DOHH2 (cell line): ENCODE results near the gene ZMYM2.

Experiments
- H3F3A ChIP-seq: fragments of 200-600 bp; sonication (generic), shearing (Covaris generic); 2 replicates; pipeline ENCODE4 v1.6.0; 2016; ENCODE audit warnings: antibody characterized with exemption, mild to moderate bottlenecking; ENCODE audit not compliant: control insufficient read depth, insufficient read depth
- H3K27ac ChIP-seq: fragments of 200-600 bp; sonication (generic); 2 replicates; pipeline ENCODE4 v1.5.1; 2014; ENCODE audit warnings: low read depth, mild to moderate bottlenecking, low read length, moderate library complexity
- H3K27me3 ChIP-seq: fragments of 200-600 bp; sonication (generic); 2 replicates; pipeline ENCODE4 v1.6.1; 2014; ENCODE audit warnings: mild to moderate bottlenecking, low read length, mixed read lengths; ENCODE audit not compliant: control insufficient read depth
- H3K36me3 ChIP-seq: fragments of 200-600 bp; sonication (generic); 2 replicates; pipeline ENCODE4 v1.6.1; 2014; ENCODE audit warnings: mild to moderate bottlenecking, low read length, moderate library complexity, mixed read lengths; ENCODE audit not compliant: control insufficient read depth
- H3K4me1 ChIP-seq: fragments of 200-600 bp; sonication (generic); 2 replicates; pipeline ENCODE4 v1.6.1; 2014; ENCODE audit warnings: mild to moderate bottlenecking, low read length, mixed read lengths; ENCODE audit not compliant: control insufficient read depth
- H3K4me2 ChIP-seq: fragments of 200-600 bp; sonication (generic); 2 replicates; pipeline ENCODE4 v1.6.0; 2014; ENCODE audit warnings: mild to moderate bottlenecking, low read length, moderate library complexity
- H3K4me3 ChIP-seq: fragments of 200-600 bp; sonication (generic); 2 replicates; pipeline ENCODE4 v1.5.1; 2014; ENCODE audit warnings: mild to moderate bottlenecking, low read length, mixed read lengths
- H3K79me2 ChIP-seq: fragments of 200-600 bp; sonication (generic); 2 replicates; pipeline ENCODE4 v1.6.1; 2014; ENCODE audit warnings: mild to moderate bottlenecking, low read length, mixed read lengths; ENCODE audit not compliant: control insufficient read depth
- H3K9me2 ChIP-seq: fragments of 200-600 bp; sonication (generic); replicated peaks from 2 replicates; pipeline ENCODE4 v1.6.1; 2014; ENCODE audit warnings: mild to moderate bottlenecking, low read length, mixed read lengths; ENCODE audit not compliant: control insufficient read depth
- H3K9me3 ChIP-seq: fragments of 200-600 bp; sonication (generic); 2 replicates; pipeline ENCODE4 v1.6.1; 2014; ENCODE audit warnings: antibody characterized with exemption, low read length, mixed read lengths; ENCODE audit not compliant: control insufficient read depth, insufficient read depth
- H4K20me1 ChIP-seq: fragments of 200-600 bp; sonication (generic); 2 replicates; pipeline ENCODE4 v1.6.0; 2014; ENCODE audit warnings: low read depth, mild to moderate bottlenecking, antibody characterized with exemption, low read length, moderate library complexity; ENCODE audit not compliant: control insufficient read depth, insufficient read depth
- EZH2phosphoT487 ChIP-seq: fragments of 200-600 bp; sonication (generic); IDR thresholded peaks from 2 replicates; pipeline ENCODE4 v1.6.1; 2017; ENCODE audit warnings: borderline replicate concordance, mild to moderate bottlenecking, antibody characterized with exemption, low read length, moderate library complexity, mixed read lengths
- TF ChIP-seq, protein P1 (sequence below): fragments of 200-600 bp; sonication (generic); IDR thresholded peaks from one replicate; pipeline ENCODE4 v1.5.1; 2014; ENCODE audit warnings: antibody characterized with exemption, mild to moderate bottlenecking, low read depth, low read length; ENCODE audit not compliant: poor library complexity, severe bottlenecking

Gene ZMYM2

DNA sequence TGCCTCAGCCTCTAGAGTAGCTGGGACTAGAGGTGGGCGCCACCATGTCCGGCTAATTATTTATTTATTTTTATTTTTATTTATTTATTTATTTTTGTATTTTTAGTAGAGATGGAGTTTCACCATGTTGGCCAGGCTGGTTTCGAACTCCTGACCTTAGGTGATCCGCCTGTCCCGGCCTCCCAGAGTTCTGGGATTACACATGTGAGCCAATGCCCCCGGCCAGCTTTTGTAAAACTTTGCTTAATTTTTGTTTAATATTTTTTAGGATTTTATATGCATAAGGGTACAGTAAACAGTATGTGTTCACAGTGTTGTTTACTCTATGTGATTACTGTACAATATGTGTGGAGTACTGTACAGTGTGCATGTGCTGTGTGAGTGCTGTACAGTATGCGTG, 98.7 kb downstream of the ZMYM2 start:
- Histone ChIP-seq H3K36me3 (peaks cover 59% of the 10 kb centered on the region), H3F3A (no peaks in the 10 kb centered on the region), H3K79me2 (no peaks in the 10 kb centered on the region), H4K20me1 (no peaks in the 10 kb centered on the region), H3K4me1 (no peaks in the 10 kb centered on the region), H3K4me2 (no peak overlapping the region), H3K4me3 (no peak overlapping the region), H3K9me2 (no peaks in the 10 kb centered on the region), H3K9me3 (no peaks in the 10 kb centered on the region), H3K27me3 (no peaks in the 10 kb centered on the region), H3K27ac (no peak overlapping the region)
- TF ChIP-seq, protein P1, sequence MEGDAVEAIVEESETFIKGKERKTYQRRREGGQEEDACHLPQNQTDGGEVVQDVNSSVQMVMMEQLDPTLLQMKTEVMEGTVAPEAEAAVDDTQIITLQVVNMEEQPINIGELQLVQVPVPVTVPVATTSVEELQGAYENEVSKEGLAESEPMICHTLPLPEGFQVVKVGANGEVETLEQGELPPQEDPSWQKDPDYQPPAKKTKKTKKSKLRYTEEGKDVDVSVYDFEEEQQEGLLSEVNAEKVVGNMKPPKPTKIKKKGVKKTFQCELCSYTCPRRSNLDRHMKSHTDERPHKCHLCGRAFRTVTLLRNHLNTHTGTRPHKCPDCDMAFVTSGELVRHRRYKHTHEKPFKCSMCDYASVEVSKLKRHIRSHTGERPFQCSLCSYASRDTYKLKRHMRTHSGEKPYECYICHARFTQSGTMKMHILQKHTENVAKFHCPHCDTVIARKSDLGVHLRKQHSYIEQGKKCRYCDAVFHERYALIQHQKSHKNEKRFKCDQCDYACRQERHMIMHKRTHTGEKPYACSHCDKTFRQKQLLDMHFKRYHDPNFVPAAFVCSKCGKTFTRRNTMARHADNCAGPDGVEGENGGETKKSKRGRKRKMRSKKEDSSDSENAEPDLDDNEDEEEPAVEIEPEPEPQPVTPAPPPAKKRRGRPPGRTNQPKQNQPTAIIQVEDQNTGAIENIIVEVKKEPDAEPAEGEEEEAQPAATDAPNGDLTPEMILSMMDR, result no peak
- no peak for TF ChIP-seq EZH2phosphoT487

DNA sequence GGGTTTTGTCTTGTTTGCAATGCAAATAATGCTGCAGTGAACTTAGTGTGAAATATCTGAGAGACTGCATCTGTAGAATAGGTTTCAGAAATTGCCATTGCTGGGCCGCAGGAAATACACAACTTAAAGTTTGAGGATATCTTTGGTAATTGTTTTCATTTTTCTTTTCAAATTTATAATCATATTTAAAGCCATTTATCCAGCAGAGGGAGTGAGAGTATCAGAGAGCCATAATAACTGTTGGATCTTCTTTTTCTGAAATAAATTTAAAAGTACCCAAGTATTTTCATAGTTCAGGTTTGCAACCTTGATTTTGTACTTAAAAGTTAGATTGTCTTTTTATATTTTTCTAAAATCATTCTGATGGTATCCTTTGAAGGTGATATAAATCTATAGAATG, 99.4 kb downstream of the ZMYM2 start:
- H3K9me2 ChIP-seq, result no peaks in the 10 kb centered on the region
- H3K9me3 ChIP-seq, result no peaks in the 10 kb centered on the region
- H3K27ac ChIP-seq, result no peak overlapping the region
- no peaks in the 10 kb centered on the region for H3K4me1 ChIP-seq
- no peaks in the 10 kb centered on the region for H4K20me1 ChIP-seq
- peaks cover 61% of the 10 kb centered on the region for H3K36me3 ChIP-seq
- H3K4me3 ChIP-seq, result no peak overlapping the region
- no peak overlapping the region for H3K4me2 ChIP-seq
- no peaks in the 10 kb centered on the region for H3F3A ChIP-seq
- TF ChIP-seq, protein P1, result no peak
- TF ChIP-seq EZH2phosphoT487, result no peak
- H3K79me2 ChIP-seq, result no peaks in the 10 kb centered on the region
- no peaks in the 10 kb centered on the region for H3K27me3 ChIP-seq

DNA sequence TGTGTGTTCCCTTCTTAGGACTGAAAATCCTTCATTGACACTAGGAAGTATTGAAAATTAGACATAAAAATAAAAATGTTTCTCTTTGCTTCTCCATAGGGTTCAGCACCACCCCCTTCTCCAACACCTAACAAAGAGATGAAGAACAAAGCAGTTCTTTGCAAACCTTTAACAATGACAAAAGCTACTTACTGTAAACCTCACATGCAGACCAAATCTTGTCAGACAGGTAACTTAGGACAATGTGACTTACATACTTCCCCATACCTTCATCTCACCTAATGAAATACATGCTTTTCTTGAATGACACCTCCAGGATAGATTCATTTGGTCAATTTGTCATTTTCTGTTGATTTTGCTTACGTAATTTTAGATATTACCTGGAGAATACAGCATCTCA, 99.9 kb downstream of the ZMYM2 start:
- no peak for TF ChIP-seq EZH2phosphoT487
- TF ChIP-seq, protein P1, result no peak
- Histone ChIP-seq H3K9me2 (no peaks in the 10 kb centered on the region), H4K20me1 (no peaks in the 10 kb centered on the region), H3K9me3 (no peaks in the 10 kb centered on the region), H3K27me3 (no peaks in the 10 kb centered on the region), H3K4me3 (no peak overlapping the region), H3K4me2 (no peak overlapping the region), H3F3A (no peaks in the 10 kb centered on the region), H3K36me3 (peaks cover 63% of the 10 kb centered on the region), H3K79me2 (no peaks in the 10 kb centered on the region), H3K4me1 (no peaks in the 10 kb centered on the region), H3K27ac (no peak overlapping the region)

DNA sequence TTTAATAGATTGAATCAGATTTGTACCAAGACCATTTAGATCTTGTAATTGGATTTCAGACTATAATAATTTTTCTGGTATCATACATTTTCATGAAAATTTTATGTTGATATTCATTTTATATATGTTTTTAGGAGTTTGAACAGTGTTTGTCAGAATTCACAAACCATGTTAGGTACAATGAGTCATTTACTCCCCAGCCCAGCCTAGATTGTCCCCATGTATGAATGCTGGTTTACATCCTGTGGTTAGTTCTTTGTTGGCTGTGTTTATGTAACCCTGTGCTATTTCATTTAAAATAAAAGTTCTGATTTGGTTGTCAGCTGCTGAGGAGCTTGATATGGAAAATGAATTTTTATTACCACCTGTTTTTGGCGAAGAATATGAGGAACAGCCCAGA, 105.6 kb downstream of the ZMYM2 start:
- no peaks in the 10 kb centered on the region for H3K9me2 ChIP-seq
- TF ChIP-seq EZH2phosphoT487, result no peak
- TF ChIP-seq, protein P1, result no peak
- no peaks in the 10 kb centered on the region for H3F3A ChIP-seq
- H3K27ac ChIP-seq, result no peak overlapping the region
- no peaks in the 10 kb centered on the region for H3K79me2 ChIP-seq
- H3K9me3 ChIP-seq, result no peaks in the 10 kb centered on the region
- peaks cover 63% of the 10 kb centered on the region for H3K36me3 ChIP-seq
- H3K4me3 ChIP-seq, result no peak overlapping the region
- no peaks in the 10 kb centered on the region for H4K20me1 ChIP-seq
- no peaks in the 10 kb centered on the region for H3K27me3 ChIP-seq
- H3K4me1 ChIP-seq, result no peaks in the 10 kb centered on the region
- no peak overlapping the region for H3K4me2 ChIP-seq
